HG03108 (cell line): ENCODE data around the gene APOL3.
"Not testable (repeated sequence)": the region's sequence is repeated elsewhere in the genome, so short reads cannot be mapped to it uniquely, and the experiment has no call there.

ENCODE experiments used
- ATAC-seq: cut with Tn5 transposase; IDR thresholded peaks from one replicate; pipeline ENCODE4 v1.9.1; 2021; ENCODE audit warnings: moderate library complexity; ENCODE audit not compliant: unreplicated experiment

Gene APOL3

GRCh38 chr22:36162127-36163034, 1.8 kb upstream of the APOL3 start:
- ATAC-seq = no peak

GRCh38 chr22:36161793-36162126, 1.2 kb upstream of the APOL3 start:
- not testable (repeated sequence) for ATAC-seq

- ATAC-seq = no peak
Measured at GRCh38 chr22:36156515-36157419, 3.8 kb downstream of the APOL3 start.

GRCh38 chr22:36156119-36156514, 4.4 kb downstream of the APOL3 start:
- no peak for ATAC-seq

- no peak for ATAC-seq
Measured at GRCh38 chr22:36155702-36156101, 4.9 kb downstream of the APOL3 start.

- ATAC-seq = no peak
Measured at GRCh38 chr22:36154423-36154945, 6.1 kb downstream of the APOL3 start.

GRCh38 chr22:36153501-36154422, 6.8 kb downstream of the APOL3 start:
- ATAC-seq = no peak

GRCh38 chr22:36152821-36153220, 7.7 kb downstream of the APOL3 start:
- not testable (repeated sequence) for ATAC-seq

- ATAC-seq = no peak
Measured at GRCh38 chr22:36152088-36152487, 8.5 kb downstream of the APOL3 start.

- no peak for ATAC-seq
Measured at GRCh38 chr22:36151006-36151595, 9.5 kb downstream of the APOL3 start.

GRCh38 chr22:36149441-36149840, 11.1 kb downstream of the APOL3 start:
- no peak for ATAC-seq

- no peak for ATAC-seq
Measured at GRCh38 chr22:36148411-36148810, 12.1 kb downstream of the APOL3 start.

GRCh38 chr22:36147196-36147791, 13.3 kb downstream of the APOL3 start:
- ATAC-seq = no peak

GRCh38 chr22:36145881-36146280, 14.7 kb downstream of the APOL3 start:
- ATAC-seq = no peak

GRCh38 chr22:36144886-36145541, 15.5 kb downstream of the APOL3 start:
- no peak for ATAC-seq

- ATAC-seq = no peak
Measured at GRCh38 chr22:36143956-36144355, 16.6 kb downstream of the APOL3 start.

- no peak for ATAC-seq
Measured at GRCh38 chr22:36143066-36143815, 17.3 kb downstream of the APOL3 start.

- ATAC-seq = no peak
Measured at GRCh38 chr22:36141481-36141880, 19.1 kb downstream of the APOL3 start.
